ENCODE results near the gene SLC9A9. TPM values are rescaled to one million over a fixed set of nuclear protein-coding genes. Genes with fewer than 3 reads are reported as not detected.

The SLC9A9 gene
- total RNA-seq, 4 donors from 2014 or later: 12.8 to 63.8 (median 33.3) TPM

GRCh38 chr3:143321058-143321769 is 527.1 kb downstream of the SLC9A9 start:
- Histone ChIP-seq H3K4me3 (no peak overlapping the region), H3K36me3 (no peaks in the 10 kb centered on the region), H3K27ac (no peak overlapping the region), H3K27me3 (no peaks in the 10 kb centered on the region), H3K4me1 (no peaks in the 10 kb centered on the region), H3K9me3 (no peaks in the 10 kb centered on the region)
- DNase-seq: no peak
- no peak for TF ChIP-seq CTCF (IDR thresholded peaks at IDR 0.05)
- TF ChIP-seq POLR2A (IDR thresholded peaks at IDR 0.05): no peak
- intact Hi-C loops (cut with DNase I; ENCODE audit: low total_unique reads): no loop called here

DNA sequence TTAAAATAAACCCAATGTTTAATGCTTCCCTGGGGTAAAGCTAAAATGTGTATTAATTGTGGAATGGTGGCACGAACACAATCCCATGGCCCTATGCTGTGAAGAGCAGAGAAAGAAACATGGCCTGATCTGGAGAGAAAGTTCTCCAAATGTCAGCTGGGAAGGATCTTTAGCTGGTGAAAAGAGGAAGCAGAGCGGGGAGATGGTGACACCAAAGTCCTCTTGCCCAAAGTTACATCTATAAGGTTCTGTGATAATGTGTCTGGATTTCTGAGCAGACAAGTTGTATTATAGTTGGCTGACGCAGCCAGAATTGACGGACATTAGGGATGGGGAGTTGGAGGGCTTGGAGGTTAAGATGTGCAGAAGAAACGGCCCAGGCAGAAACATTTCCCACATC is 532.5 kb downstream of the SLC9A9 start:
- H3K4me1 ChIP-seq: no peaks in the 10 kb centered on the region
- no peak overlapping the region for H3K27ac ChIP-seq
- TF ChIP-seq CTCF (IDR thresholded peaks at IDR 0.05): no peak
- no peak overlapping the region for H3K4me3 ChIP-seq
- intact Hi-C loops (cut with DNase I; ENCODE audit: low total_unique reads): no loop called here
- H3K36me3 ChIP-seq: no peaks in the 10 kb centered on the region
- no peak for DNase-seq
- H3K27me3 ChIP-seq: no peaks in the 10 kb centered on the region
- no peaks in the 10 kb centered on the region for H3K9me3 ChIP-seq

DNA sequence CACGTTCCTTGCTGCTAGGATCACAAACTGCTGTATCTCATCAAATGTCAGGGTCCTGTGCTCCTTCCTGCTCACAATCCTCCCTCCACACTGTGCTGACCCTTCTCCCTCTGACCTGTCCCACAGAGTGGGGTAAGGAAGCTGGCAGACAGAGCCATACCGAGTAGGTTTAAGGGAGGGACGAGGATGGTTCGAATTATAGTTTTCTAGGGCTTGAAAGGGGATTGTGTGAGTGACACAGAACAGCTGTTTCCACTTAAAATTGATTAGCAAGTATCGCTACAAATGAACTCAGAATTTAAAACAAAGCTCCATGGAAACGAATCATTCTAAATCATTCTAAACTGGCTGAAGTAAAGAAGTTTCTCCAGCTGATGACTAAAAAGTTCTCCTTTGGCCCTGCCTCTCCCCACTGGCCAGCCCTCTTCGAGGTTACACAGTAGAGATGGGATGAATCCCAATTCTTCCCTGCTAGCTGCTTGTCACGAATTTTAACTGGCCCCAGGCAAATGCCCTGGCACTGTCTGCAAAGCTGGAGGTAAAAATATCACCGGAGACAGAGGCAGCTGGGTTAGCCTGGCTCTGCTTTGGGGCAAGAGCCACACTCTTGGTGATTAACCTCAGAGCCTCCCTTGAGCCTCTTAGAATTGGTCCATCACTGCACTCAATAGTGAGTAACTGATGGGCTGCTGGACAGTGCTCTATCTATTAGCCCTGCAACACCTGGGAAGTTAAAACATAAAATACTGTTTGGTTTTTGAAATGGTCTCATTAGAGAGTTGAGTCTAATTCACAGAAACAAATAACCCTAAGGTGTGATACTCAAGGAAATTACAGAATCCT is 533.8 kb downstream of the SLC9A9 start:
- no peak for DNase-seq
- no peak for TF ChIP-seq POLR2A (IDR thresholded peaks at IDR 0.05)
- TF ChIP-seq CTCF (IDR thresholded peaks at IDR 0.05): no peak
- intact Hi-C loops (cut with DNase I; ENCODE audit: low total_unique reads): no loop called here
- Histone ChIP-seq H3K9me3 (no peaks in the 10 kb centered on the region), H3K27me3 (no peaks in the 10 kb centered on the region), H3K4me1 (peaks cover 0 to 6% of the 10 kb centered on the region in 2 donors), H3K4me3 (no peak overlapping the region), H3K36me3 (no peaks in the 10 kb centered on the region), H3K27ac (no peak overlapping the region)

DNA sequence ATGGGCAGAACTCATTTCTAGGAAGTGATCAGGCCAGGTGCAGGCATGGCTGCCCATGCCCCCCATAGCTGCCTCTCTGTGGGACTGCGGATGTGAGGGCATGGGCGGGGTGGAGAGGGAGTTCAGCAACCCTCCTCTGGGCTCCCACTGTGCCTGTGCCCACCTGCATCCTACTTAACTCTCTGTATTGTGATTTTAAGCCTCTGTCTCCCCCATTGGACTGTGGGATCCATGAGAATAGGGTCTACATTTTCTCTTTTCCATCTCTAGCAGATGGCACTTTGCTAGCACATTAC is 534.4 kb downstream of the SLC9A9 start:
- H3K36me3 ChIP-seq: no peaks in the 10 kb centered on the region
- no peak overlapping the region for H3K27ac ChIP-seq
- no peak for DNase-seq
- no peak for TF ChIP-seq CTCF (IDR thresholded peaks at IDR 0.05)
- H3K4me1 ChIP-seq: peaks cover 0 to 6% of the 10 kb centered on the region in 2 donors
- no peaks in the 10 kb centered on the region for H3K9me3 ChIP-seq
- intact Hi-C loops (cut with DNase I; ENCODE audit: low total_unique reads): no loop called here
- H3K4me3 ChIP-seq: no peak overlapping the region
- no peaks in the 10 kb centered on the region for H3K27me3 ChIP-seq

All from uterus (tissue), 4 donors.